Body of pancreas (tissue), 4 donors: ENCODE results near the gene NIN.

Experiments
- POLR2A ChIP-seq, 3 donors: fragments of 450-650 bp; IDR thresholded peaks; one replicate each; pipeline ENCODE4 v1.6.1; 2016; ENCODE audit warnings: antibody characterized with exemption in 3 of 3, mild to moderate bottlenecking in 2 of 3
- TF ChIP-seq, protein P1 (sequence below), 7 experiments: fragments of 450-650 bp in 4 of 7; fragments of 200-600 bp in 3 of 7; sonication (generic) in 3 of 7; IDR thresholded peaks; one replicate each; pipeline ENCODE4 v1.5.1; 2016 to 2019; ENCODE audit warnings: antibody characterized with exemption in 7 of 7

GRCh38 chr14:50804181-50804721 is 26.7 kb downstream of the NIN start:
- TF ChIP-seq POLR2A (IDR thresholded peaks at IDR 0.05): no peak
- TF ChIP-seq, protein P1, sequence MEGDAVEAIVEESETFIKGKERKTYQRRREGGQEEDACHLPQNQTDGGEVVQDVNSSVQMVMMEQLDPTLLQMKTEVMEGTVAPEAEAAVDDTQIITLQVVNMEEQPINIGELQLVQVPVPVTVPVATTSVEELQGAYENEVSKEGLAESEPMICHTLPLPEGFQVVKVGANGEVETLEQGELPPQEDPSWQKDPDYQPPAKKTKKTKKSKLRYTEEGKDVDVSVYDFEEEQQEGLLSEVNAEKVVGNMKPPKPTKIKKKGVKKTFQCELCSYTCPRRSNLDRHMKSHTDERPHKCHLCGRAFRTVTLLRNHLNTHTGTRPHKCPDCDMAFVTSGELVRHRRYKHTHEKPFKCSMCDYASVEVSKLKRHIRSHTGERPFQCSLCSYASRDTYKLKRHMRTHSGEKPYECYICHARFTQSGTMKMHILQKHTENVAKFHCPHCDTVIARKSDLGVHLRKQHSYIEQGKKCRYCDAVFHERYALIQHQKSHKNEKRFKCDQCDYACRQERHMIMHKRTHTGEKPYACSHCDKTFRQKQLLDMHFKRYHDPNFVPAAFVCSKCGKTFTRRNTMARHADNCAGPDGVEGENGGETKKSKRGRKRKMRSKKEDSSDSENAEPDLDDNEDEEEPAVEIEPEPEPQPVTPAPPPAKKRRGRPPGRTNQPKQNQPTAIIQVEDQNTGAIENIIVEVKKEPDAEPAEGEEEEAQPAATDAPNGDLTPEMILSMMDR (IDR thresholded peaks at IDR 0.05): no peak
